CD14-positive monocyte (primary cell): Measurements from ENCODE around the gene RASD1. TPM values are rescaled to one million over a fixed set of nuclear protein-coding genes. Genes with fewer than 3 reads are reported as not detected.

Experiments
- DNase-seq, 3 donors: peaks; one replicate each; pipeline ENCODE4 v3.0.0-alpha.2; 2011 to 2022
- H2AFZ ChIP-seq: 2 replicates; pipeline ENCODE4 v1.6.0; 2012; ENCODE audit warnings: mild to moderate bottlenecking, low read depth, low read length, inconsistent platforms; ENCODE audit not compliant: insufficient read depth, poor library complexity, severe bottlenecking
- H3K27ac ChIP-seq, 2 donors: 1 replicate in 1 of 2; 2 replicates in 1 of 2; pipeline ENCODE4 v1.5.1; 2012 to 2013; ENCODE audit warnings: low read length in 2 of 2, control low read depth in 1 of 2, inconsistent platforms in 1 of 2, low read depth in 1 of 2, mild to moderate bottlenecking in 1 of 2
- H3K27me3 ChIP-seq, 2 donors: one replicate each; pipeline versions ENCODE4 v1.6.0 to v1.6.1; 2011 to 2013; ENCODE audit warnings: low read length in 2 of 2; ENCODE audit not compliant: control insufficient read depth in 2 of 2, insufficient read depth in 2 of 2
- H3K36me3 ChIP-seq, 2 donors: replicated peaks in 1 of 2; 1 replicate in 1 of 2; 2 replicates in 1 of 2; pipeline versions ENCODE4 v1.5.1 to v1.6.1; 2012 to 2013; ENCODE audit warnings: low read length in 2 of 2, control low read depth in 1 of 2, inconsistent platforms in 1 of 2, mild to moderate bottlenecking in 1 of 2; ENCODE audit not compliant: insufficient read depth in 2 of 2, control insufficient read depth in 1 of 2
- H3K4me1 ChIP-seq, 2 donors: 1 replicate in 1 of 2; 2 replicates in 1 of 2; pipeline versions ENCODE4 v1.5.1 to v1.6.1; 2012 to 2013; ENCODE audit warnings: low read length in 2 of 2, control low read depth in 1 of 2, inconsistent platforms in 1 of 2, mild to moderate bottlenecking in 1 of 2, moderate library complexity in 1 of 2; ENCODE audit not compliant: insufficient read depth in 2 of 2, control insufficient read depth in 1 of 2
- H3K4me2 ChIP-seq: replicated peaks from 2 replicates; pipeline ENCODE3; 2012; ENCODE audit warnings: low read length, moderate library complexity, mild to moderate bottlenecking; ENCODE audit not compliant: poor library complexity, severe bottlenecking; ENCODE audit errors: extremely low read depth
- H3K4me3 ChIP-seq, 3 experiments: fragments of 200-600 bp in 1 of 3; sonication (generic) in 1 of 3; replicated peaks in 1 of 3; 1 replicate in 2 of 3; 2 replicates in 1 of 3; pipeline ENCODE4 v1.5.1; 2011 to 2013; ENCODE audit warnings: low read length in 3 of 3, mild to moderate bottlenecking in 3 of 3, control low read depth in 2 of 3, low read depth in 2 of 3, inconsistent platforms in 1 of 3, moderate library complexity in 1 of 3
- H3K79me2 ChIP-seq: 2 replicates; pipeline ENCODE4 v1.6.0; 2012; ENCODE audit warnings: mild to moderate bottlenecking, control low read depth, inconsistent platforms, low read length, moderate library complexity; ENCODE audit not compliant: insufficient read depth
- H3K9ac ChIP-seq: 2 replicates; pipeline ENCODE4 v1.6.0; 2017; ENCODE audit warnings: low read length, mild to moderate bottlenecking; ENCODE audit not compliant: insufficient read depth, poor library complexity, severe bottlenecking
- H3K9me3 ChIP-seq, 2 donors: replicated peaks in 1 of 2; 1 replicate in 1 of 2; 2 replicates in 1 of 2; pipeline versions ENCODE4 v1.5.1 to v1.6.1; 2012 to 2013; ENCODE audit warnings: low read length in 2 of 2, control low read depth in 1 of 2; ENCODE audit not compliant: control insufficient read depth in 1 of 2, insufficient read depth in 1 of 2
- H4K20me1 ChIP-seq: 2 replicates; pipeline ENCODE4 v1.6.0; 2012; ENCODE audit warnings: mild to moderate bottlenecking, low read length, control low read depth, moderate library complexity; ENCODE audit not compliant: insufficient read depth
- H3K27ac Mint-ChIP-seq, 7 donors: one replicate each; pipeline ENCODE4 v1.8.0; 2020; ENCODE audit warnings: mild to moderate bottlenecking in 7 of 7, mixed read lengths in 7 of 7, moderate library complexity in 6 of 7, inconsistent platforms in 2 of 7
- H3K27me3 Mint-ChIP-seq, 3 donors: one replicate each; pipeline ENCODE4 v1.8.0; 2021 to 2022; ENCODE audit warnings: low read depth in 3 of 3, mild to moderate bottlenecking in 3 of 3, mixed read lengths in 3 of 3, moderate library complexity in 3 of 3, inconsistent platforms in 1 of 3
- H3K36me3 Mint-ChIP-seq, 2 donors: one replicate each; pipeline ENCODE4 v1.8.0; 2020; ENCODE audit warnings: mixed read lengths in 2 of 2, inconsistent platforms in 1 of 2, mild to moderate bottlenecking in 1 of 2
- H3K4me1 Mint-ChIP-seq: one replicate; pipeline ENCODE4 v1.8.0; 2020; ENCODE audit warnings: mild to moderate bottlenecking, mixed read lengths
- H3K4me3 Mint-ChIP-seq, 2 donors: one replicate each; pipeline ENCODE4 v1.8.0; 2020; ENCODE audit warnings: mild to moderate bottlenecking in 2 of 2, mixed read lengths in 2 of 2, moderate library complexity in 1 of 2
- H3K9me3 Mint-ChIP-seq, 7 donors: one replicate each; pipeline ENCODE4 v1.8.0; 2020 to 2022; ENCODE audit warnings: mixed read lengths in 7 of 7, mild to moderate bottlenecking in 6 of 7, moderate library complexity in 6 of 7, inconsistent platforms in 2 of 7
- WGBS: methylation state at CpG from one replicate; pipeline ENCODE4 v1.1.5; 2013; ENCODE audit warnings: missing lambda C conversion rate; ENCODE audit not compliant: insufficient coverage; 5-methylcytosine and 5-hydroxymethylcytosine counted together
- intact Hi-C, 2 donors: fragments of 100-400 bp; cut with micrococcal nuclease; formaldehyde crosslinking; loops; one replicate each; pipeline versions ENCODE4 v1.15.0 to v1.15.1; 2023
- polyA plus RNA-seq, 3 donors: library from polyadenylated mRNA; depleted of rRNA in 1 of 3; unstranded in 2 of 3; stranded (reverse) in 1 of 3; fragments of 300-500 nt in 2 of 3; fragments of >200 nt in 1 of 3; fragmentation: Illumina TruSeq in 2 of 3; gene quantifications; 1 replicate in 2 of 3; 2 replicates in 1 of 3; pipeline ENCODE4 v1.2.3, GENCODE V29; 2012 to 2021
- TF ChIP-seq, protein P1 (sequence below): fragments of 200-600 bp; IDR thresholded peaks from one replicate; pipeline ENCODE4 v1.8.0; 2022; ENCODE audit warnings: antibody characterized with exemption, mild to moderate bottlenecking

RASD1 gene
- polyA plus RNA-seq, 3 donors = 0.88 to 12.4 (median 1.3) TPM

DNA sequence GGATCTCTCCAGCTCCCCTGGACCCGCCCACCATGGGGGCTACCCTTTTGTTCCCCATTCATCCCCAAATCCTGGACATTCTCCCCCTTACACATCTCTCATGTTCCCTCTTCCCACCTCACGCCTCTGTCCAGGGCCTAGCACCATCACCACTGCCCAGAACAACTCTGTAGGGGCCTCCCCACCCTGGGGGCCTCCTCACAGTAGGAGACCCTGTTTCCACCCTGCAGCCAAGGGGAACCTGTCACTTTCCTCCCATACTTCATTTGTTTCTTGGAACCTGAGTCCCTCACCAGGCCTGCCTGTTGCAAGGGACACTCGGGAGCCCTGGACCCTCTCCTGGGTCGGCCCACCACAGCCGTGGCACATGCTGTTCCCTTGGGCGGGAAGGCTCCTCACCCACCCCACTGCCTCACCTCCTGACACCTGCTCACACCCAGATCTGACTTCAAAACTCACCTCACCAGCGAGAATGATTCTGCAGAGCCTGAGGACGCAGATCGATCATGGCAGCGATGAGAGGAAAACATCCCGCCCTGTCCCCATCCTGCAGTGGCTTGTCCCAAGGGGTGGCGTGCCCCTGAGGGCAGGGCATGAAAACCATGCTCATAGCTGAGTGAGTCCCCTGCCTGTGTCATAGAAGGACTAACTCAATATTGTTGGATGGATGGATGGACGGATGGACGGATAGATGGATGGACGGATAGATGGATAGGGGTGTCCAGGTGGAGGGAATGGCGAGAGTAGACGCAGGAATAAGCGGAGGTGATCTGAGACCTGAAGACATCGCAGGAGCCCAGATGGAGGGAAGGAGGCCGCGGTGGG is 6.8 kb upstream of the RASD1 start:
- Histone ChIP-seq H3K9ac (no peak overlapping the region), H3K4me1 (no peaks in the 10 kb centered on the region), H3K79me2 (no peaks in the 10 kb centered on the region), H2AFZ (no peak overlapping the region), H3K9me3 (no peaks in the 10 kb centered on the region), H3K27ac (no peak overlapping the region), H3K27me3 (peaks cover 0 to 2% of the 10 kb centered on the region in 2 donors), H3K36me3 (no peaks in the 10 kb centered on the region), H4K20me1 (no peaks in the 10 kb centered on the region), H3K4me3 (no peak overlapping the region), H3K4me2 (no peak overlapping the region)
- DNase-seq = no peak
- Mint-ChIP-seq H3K27me3 (peaks cover 2 to 9% (median 5%) of the 10 kb centered on the region in 3 donors), H3K4me1 (no peaks in the 10 kb centered on the region), H3K4me3 (no peak overlapping the region), H3K9me3 (no peaks in the 10 kb centered on the region), H3K36me3 (no peaks in the 10 kb centered on the region), H3K27ac (peak overlapping the region in 2 of 7 donors; percentile 47 to 60)
- WGBS = 96% methylated on average over 21 of the region's 21 CpGs
- TF ChIP-seq, protein P1, sequence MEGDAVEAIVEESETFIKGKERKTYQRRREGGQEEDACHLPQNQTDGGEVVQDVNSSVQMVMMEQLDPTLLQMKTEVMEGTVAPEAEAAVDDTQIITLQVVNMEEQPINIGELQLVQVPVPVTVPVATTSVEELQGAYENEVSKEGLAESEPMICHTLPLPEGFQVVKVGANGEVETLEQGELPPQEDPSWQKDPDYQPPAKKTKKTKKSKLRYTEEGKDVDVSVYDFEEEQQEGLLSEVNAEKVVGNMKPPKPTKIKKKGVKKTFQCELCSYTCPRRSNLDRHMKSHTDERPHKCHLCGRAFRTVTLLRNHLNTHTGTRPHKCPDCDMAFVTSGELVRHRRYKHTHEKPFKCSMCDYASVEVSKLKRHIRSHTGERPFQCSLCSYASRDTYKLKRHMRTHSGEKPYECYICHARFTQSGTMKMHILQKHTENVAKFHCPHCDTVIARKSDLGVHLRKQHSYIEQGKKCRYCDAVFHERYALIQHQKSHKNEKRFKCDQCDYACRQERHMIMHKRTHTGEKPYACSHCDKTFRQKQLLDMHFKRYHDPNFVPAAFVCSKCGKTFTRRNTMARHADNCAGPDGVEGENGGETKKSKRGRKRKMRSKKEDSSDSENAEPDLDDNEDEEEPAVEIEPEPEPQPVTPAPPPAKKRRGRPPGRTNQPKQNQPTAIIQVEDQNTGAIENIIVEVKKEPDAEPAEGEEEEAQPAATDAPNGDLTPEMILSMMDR = no peak
- intact Hi-C loops = no loop called here

DNA sequence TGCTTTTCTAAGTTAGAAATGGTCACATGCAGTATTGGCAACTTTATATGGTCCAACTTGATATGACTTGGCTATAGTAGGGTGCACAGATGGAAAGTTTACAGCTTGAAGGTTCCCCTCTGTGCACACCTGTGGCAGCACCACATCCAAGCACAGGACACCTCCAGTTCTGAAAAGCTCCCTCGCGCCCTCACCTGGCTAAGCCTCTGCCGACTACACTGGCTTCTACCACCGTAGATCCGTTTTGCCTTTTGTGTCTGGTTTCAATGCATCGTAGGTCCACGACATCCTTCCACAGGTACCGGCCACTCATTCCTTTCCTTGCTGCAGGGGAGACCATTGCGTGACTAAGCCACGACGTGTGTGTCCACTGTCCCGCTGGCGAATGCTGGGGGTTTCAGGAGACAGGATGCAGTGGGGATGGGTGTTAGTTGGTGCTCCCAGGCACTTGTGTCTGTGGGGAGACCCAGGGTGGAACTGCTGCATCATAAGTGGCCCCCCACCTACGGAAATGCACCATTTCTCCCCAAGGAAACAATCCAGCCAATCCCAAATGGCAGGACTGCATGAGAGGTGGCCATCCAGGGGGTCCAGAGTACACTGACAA is 4.9 kb upstream of the RASD1 start:
- H3K79me2 ChIP-seq = no peaks in the 10 kb centered on the region
- Mint-ChIP-seq H3K9me3 (no peaks in the 10 kb centered on the region), H3K36me3 (no peaks in the 10 kb centered on the region), H3K4me3 (no peak overlapping the region), H3K4me1 (peaks cover 4% of the 10 kb centered on the region), H3K27me3 (peaks cover 4 to 12% (median 11%) of the 10 kb centered on the region in 3 donors), H3K27ac (peak overlapping the region in 1 of 7 donors; percentile 77)
- no peaks in the 10 kb centered on the region for H3K36me3 ChIP-seq
- H3K27me3 ChIP-seq = peaks cover 0 to 10% of the 10 kb centered on the region in 2 donors
- H4K20me1 ChIP-seq = peaks cover under 1% of the 10 kb centered on the region
- TF ChIP-seq, protein P1 = no peak
- H3K9ac ChIP-seq = peak overlapping the region; percentile 8
- no peak overlapping the region for H3K4me3 ChIP-seq
- H2AFZ ChIP-seq = no peak overlapping the region
- H3K9me3 ChIP-seq = no peaks in the 10 kb centered on the region
- no peak overlapping the region for H3K27ac ChIP-seq
- intact Hi-C loops = no loop called here
- 84% methylated on average over 11 of the region's 14 CpGs for whole genome bisulfite sequencing
- DNase-seq = no peak
- H3K4me2 ChIP-seq = no peak overlapping the region
- peaks cover 5 to 11% of the 10 kb centered on the region in 2 donors for H3K4me1 ChIP-seq
